ENCODE results near the gene ATP5MC2. TPM values are rescaled to one million over a fixed set of nuclear protein-coding genes. Genes with fewer than 3 reads are reported as not detected.

Gene ATP5MC2
- total RNA-seq, 1 experiment from 2014 or later: 957 TPM

GRCh38 chr12:53624956-53625355 lies 50.9 kb downstream of the ATP5MC2 start:
- peak overlapping the region; percentile 85 for H3K27ac ChIP-seq (ENCODE audit: low read length)
- peak overlapping the region; percentile 93 for H3K9ac ChIP-seq (ENCODE audit: low read length)
- H3K27me3 ChIP-seq (ENCODE audit: low read length): no peaks in the 10 kb centered on the region
- peaks cover 53% of the 10 kb centered on the region for H3K79me2 ChIP-seq (ENCODE audit: low read length)
- H3K9me3 ChIP-seq (ENCODE audit: low read length): no peaks in the 10 kb centered on the region
- no peak for DNase-seq
- H3K4me1 ChIP-seq (ENCODE audit: low read length): peaks cover 53% of the 10 kb centered on the region
- H3K4me2 ChIP-seq (ENCODE audit: low read depth, low read length, poor library complexity, severe bottlenecking): peak overlapping the region; percentile 95
- no peaks in the 10 kb centered on the region; the same call in 1 of the 2 replicates for H3K36me3 ChIP-seq (ENCODE audit: insufficient read depth, low read length)
- H2AFZ ChIP-seq (ENCODE audit: low read length): no peak overlapping the region
- H4K20me1 ChIP-seq (ENCODE audit: insufficient read depth, low read depth, low read length): no peaks in the 10 kb centered on the region
- no peaks in the 10 kb centered on the region for H3K9me2 ChIP-seq (replicated peaks; ENCODE audit: insufficient read depth, low read length)
- H3K4me3 ChIP-seq (ENCODE audit: low read length): peak overlapping the region; percentile 82

- peaks cover 58% of the 10 kb centered on the region for H3K79me2 ChIP-seq (ENCODE audit: low read length)
- no peaks in the 10 kb centered on the region for H4K20me1 ChIP-seq (ENCODE audit: insufficient read depth, low read depth, low read length)
- DNase-seq: peak; percentile 59
- no peaks in the 10 kb centered on the region for H3K9me2 ChIP-seq (replicated peaks; ENCODE audit: insufficient read depth, low read length)
- peaks cover 58% of the 10 kb centered on the region for H3K4me1 ChIP-seq (ENCODE audit: low read length)
- H3K27me3 ChIP-seq (ENCODE audit: low read length): no peaks in the 10 kb centered on the region
- H3K27ac ChIP-seq (ENCODE audit: low read length): peak overlapping the region; percentile 85
- peak overlapping the region; percentile 82 for H3K4me3 ChIP-seq (ENCODE audit: low read length)
- no peak overlapping the region for H2AFZ ChIP-seq (ENCODE audit: low read length)
- H3K9ac ChIP-seq (ENCODE audit: low read length): peak overlapping the region; percentile 93
- H3K36me3 ChIP-seq (ENCODE audit: insufficient read depth, low read length): no peaks in the 10 kb centered on the region; the same call in 1 of the 2 replicates
- H3K4me2 ChIP-seq (ENCODE audit: low read depth, low read length, poor library complexity, severe bottlenecking): peak overlapping the region; percentile 95
- H3K9me3 ChIP-seq (ENCODE audit: low read length): no peaks in the 10 kb centered on the region
These were observed 51.4 kb downstream of the ATP5MC2 start for GRCh38 chr12:53624458-53624857.

DNA sequence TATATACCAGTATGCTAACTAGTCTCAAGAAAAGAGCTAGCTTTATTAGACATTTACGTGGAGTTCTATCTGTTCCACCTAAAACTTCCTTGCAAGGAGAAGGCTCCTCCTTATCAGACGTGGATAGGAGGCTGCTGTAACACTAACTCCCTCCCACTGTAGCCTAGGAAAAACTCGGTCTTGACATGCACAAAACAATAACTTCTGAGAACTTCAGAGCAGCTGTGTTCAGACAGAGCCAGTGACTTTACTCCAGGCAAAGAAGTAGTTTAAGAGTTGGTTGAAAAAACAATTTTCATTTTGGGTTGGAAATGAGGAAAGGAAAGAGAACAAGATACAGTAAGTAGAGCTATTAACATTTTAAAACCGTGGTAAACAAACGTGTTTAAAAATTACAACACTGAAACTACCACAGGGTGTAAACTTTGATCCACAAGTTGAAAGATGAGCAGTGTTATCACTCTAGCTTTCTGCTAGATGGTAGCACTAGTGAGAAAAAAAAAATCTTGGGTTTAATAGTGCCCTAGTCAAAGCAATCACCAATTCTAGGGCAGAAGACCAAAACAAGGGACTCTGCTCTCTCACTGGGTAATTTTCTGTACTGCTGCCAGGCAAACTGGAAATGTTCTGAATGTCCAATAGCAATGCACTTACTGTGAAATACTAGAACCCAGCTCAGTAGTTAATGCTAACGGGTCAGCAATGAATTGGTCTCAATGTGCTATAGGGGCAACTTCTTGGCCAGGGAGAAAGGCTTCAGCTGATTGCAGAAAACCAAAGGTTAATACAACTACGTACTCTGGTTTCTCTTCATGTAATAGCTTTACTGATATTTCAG lies 52.1 kb downstream of the ATP5MC2 start:
- Histone ChIP-seq H3K4me3 (ENCODE audit: low read length) (peak overlapping the region; percentile 82), H3K4me1 (ENCODE audit: low read length) (peaks cover 65% of the 10 kb centered on the region), H4K20me1 (ENCODE audit: insufficient read depth, low read depth, low read length) (no peaks in the 10 kb centered on the region), H3K36me3 (ENCODE audit: insufficient read depth, low read length) (no peaks in the 10 kb centered on the region; the same call in 1 of the 2 replicates), H3K9ac (ENCODE audit: low read length) (peak overlapping the region; percentile 93), H3K79me2 (ENCODE audit: low read length) (peaks cover 58% of the 10 kb centered on the region), H3K9me2 (replicated peaks; ENCODE audit: insufficient read depth, low read length) (no peaks in the 10 kb centered on the region), H3K4me2 (ENCODE audit: low read depth, low read length, poor library complexity, severe bottlenecking) (peak overlapping the region; percentile 95), H3K9me3 (ENCODE audit: low read length) (no peaks in the 10 kb centered on the region), H2AFZ (ENCODE audit: low read length) (no peak overlapping the region), H3K27ac (ENCODE audit: low read length) (peak overlapping the region; percentile 85), H3K27me3 (ENCODE audit: low read length) (no peaks in the 10 kb centered on the region)
- DNase-seq: peak; percentile 73

DNA sequence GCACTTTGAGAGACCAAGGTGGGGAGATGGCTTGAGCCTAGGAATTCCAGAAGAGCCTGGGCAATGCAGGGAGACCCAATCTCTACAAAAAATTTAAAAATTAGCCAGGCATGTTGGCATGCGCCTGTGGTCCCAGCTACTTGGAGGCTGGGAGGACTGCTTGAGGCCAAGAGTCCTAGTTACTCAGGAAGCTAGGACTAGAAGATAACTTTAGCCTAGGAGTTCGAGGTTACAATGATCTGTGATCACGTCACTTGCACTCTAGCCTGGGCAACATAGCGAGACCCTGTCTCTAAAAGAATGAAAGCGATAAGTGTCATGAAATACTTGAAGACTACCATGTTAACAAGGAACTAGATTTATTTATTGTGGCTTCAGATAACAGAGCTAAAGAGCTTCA lies 53.2 kb downstream of the ATP5MC2 start:
- DNase-seq: no peak
- Histone ChIP-seq H3K27me3 (ENCODE audit: low read length) (no peaks in the 10 kb centered on the region), H2AFZ (ENCODE audit: low read length) (no peak overlapping the region), H3K27ac (ENCODE audit: low read length) (peak overlapping the region; percentile 85), H3K4me1 (ENCODE audit: low read length) (peaks cover 74% of the 10 kb centered on the region), H4K20me1 (ENCODE audit: insufficient read depth, low read depth, low read length) (no peaks in the 10 kb centered on the region), H3K79me2 (ENCODE audit: low read length) (peaks cover 63% of the 10 kb centered on the region), H3K4me3 (ENCODE audit: low read length) (no peak overlapping the region), H3K9ac (ENCODE audit: low read length) (0 out of 2 replicates have a peak overlapping the region, but pooled peaks have one; percentile 93), H3K9me2 (replicated peaks; ENCODE audit: insufficient read depth, low read length) (no peaks in the 10 kb centered on the region), H3K4me2 (ENCODE audit: low read depth, low read length, poor library complexity, severe bottlenecking) (peak overlapping the region; percentile 95), H3K36me3 (ENCODE audit: insufficient read depth, low read length) (no peaks in the 10 kb centered on the region; the same call in 1 of the 2 replicates), H3K9me3 (ENCODE audit: low read length) (no peaks in the 10 kb centered on the region)

GRCh38 chr12:53618275-53618674 lies 57.6 kb downstream of the ATP5MC2 start:
- peaks cover 79% of the 10 kb centered on the region for H3K4me1 ChIP-seq (ENCODE audit: low read length)
- no peaks in the 10 kb centered on the region for H3K9me3 ChIP-seq (ENCODE audit: low read length)
- H3K4me3 ChIP-seq (ENCODE audit: low read length): peak overlapping the region; percentile 56
- H3K9me2 ChIP-seq (replicated peaks; ENCODE audit: insufficient read depth, low read length): no peaks in the 10 kb centered on the region
- H2AFZ ChIP-seq (ENCODE audit: low read length): no peak overlapping the region
- peak overlapping the region; percentile 83 for H3K4me2 ChIP-seq (ENCODE audit: low read depth, low read length, poor library complexity, severe bottlenecking)
- DNase-seq: peak; percentile 95
- no peaks in the 10 kb centered on the region for H4K20me1 ChIP-seq (ENCODE audit: insufficient read depth, low read depth, low read length)
- H3K27ac ChIP-seq (ENCODE audit: low read length): peak overlapping the region; percentile 97
- H3K9ac ChIP-seq (ENCODE audit: low read length): peak overlapping the region; percentile 68
- peaks cover 80% of the 10 kb centered on the region for H3K79me2 ChIP-seq (ENCODE audit: low read length)
- H3K36me3 ChIP-seq (ENCODE audit: insufficient read depth, low read length): peaks cover 7% of the 10 kb centered on the region; the same call in 1 of the 2 replicates
- H3K27me3 ChIP-seq (ENCODE audit: low read length): no peaks in the 10 kb centered on the region

GRCh38 chr12:53617700-53618099 lies 58.2 kb downstream of the ATP5MC2 start:
- peak overlapping the region; percentile 97 for H3K27ac ChIP-seq (ENCODE audit: low read length)
- peak overlapping the region; percentile 83 for H3K4me2 ChIP-seq (ENCODE audit: low read depth, low read length, poor library complexity, severe bottlenecking)
- no peaks in the 10 kb centered on the region for H4K20me1 ChIP-seq (ENCODE audit: insufficient read depth, low read depth, low read length)
- peaks cover 11% of the 10 kb centered on the region; the same call in 1 of the 2 replicates for H3K36me3 ChIP-seq (ENCODE audit: insufficient read depth, low read length)
- peaks cover 73% of the 10 kb centered on the region for H3K4me1 ChIP-seq (ENCODE audit: low read length)
- no peaks in the 10 kb centered on the region for H3K27me3 ChIP-seq (ENCODE audit: low read length)
- no peak for DNase-seq
- no peak overlapping the region for H2AFZ ChIP-seq (ENCODE audit: low read length)
- peaks cover 80% of the 10 kb centered on the region for H3K79me2 ChIP-seq (ENCODE audit: low read length)
- H3K9ac ChIP-seq (ENCODE audit: low read length): peak overlapping the region; percentile 52
- H3K4me3 ChIP-seq (ENCODE audit: low read length): peak overlapping the region; percentile 56
- H3K9me2 ChIP-seq (replicated peaks; ENCODE audit: insufficient read depth, low read length): no peaks in the 10 kb centered on the region
- H3K9me3 ChIP-seq (ENCODE audit: low read length): no peaks in the 10 kb centered on the region

DNA sequence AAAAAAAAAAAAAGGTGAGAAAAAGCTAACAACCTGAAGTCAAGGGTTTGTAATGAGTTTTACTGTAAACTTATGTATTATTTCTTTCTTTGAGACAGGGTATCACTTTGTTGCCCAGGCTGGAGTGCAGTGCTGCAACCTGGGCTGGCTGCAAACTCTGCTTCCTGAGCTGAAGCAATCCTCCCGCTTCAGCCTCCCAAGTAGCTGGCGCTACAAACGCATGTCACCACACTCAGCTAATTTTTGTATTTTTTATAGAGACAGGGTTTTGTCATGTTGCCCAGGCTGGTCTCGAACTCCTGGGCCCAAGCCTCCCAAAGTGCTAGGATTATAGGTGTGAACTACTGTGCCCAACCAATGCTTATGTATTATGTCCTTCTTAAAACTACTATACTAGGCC lies 58.9 kb downstream of the ATP5MC2 start:
- peaks cover 70% of the 10 kb centered on the region for H3K4me1 ChIP-seq (ENCODE audit: low read length)
- no peaks in the 10 kb centered on the region for H3K9me2 ChIP-seq (replicated peaks; ENCODE audit: insufficient read depth, low read length)
- H4K20me1 ChIP-seq (ENCODE audit: insufficient read depth, low read depth, low read length): no peaks in the 10 kb centered on the region
- H3K9ac ChIP-seq (ENCODE audit: low read length): no peak overlapping the region
- peaks cover 82% of the 10 kb centered on the region for H3K79me2 ChIP-seq (ENCODE audit: low read length)
- H3K4me3 ChIP-seq (ENCODE audit: low read length): no peak overlapping the region
- no peaks in the 10 kb centered on the region for H3K27me3 ChIP-seq (ENCODE audit: low read length)
- H3K9me3 ChIP-seq (ENCODE audit: low read length): no peaks in the 10 kb centered on the region
- H3K36me3 ChIP-seq (ENCODE audit: insufficient read depth, low read length): peaks cover 11% of the 10 kb centered on the region; the same call in 1 of the 2 replicates
- H3K27ac ChIP-seq (ENCODE audit: low read length): peak overlapping the region; percentile 97
- no peak for DNase-seq
- H3K4me2 ChIP-seq (ENCODE audit: low read depth, low read length, poor library complexity, severe bottlenecking): peak overlapping the region; percentile 83
- H2AFZ ChIP-seq (ENCODE audit: low read length): no peak overlapping the region

All from Karpas-422 (cell line).